ENCODE results near the gene DIAPH3. TPM values are rescaled to one million over a fixed set of nuclear protein-coding genes. Genes with fewer than 3 reads are reported as not detected.
"Not testable (repeated sequence)": the region's sequence is repeated elsewhere in the genome, so short reads cannot be mapped to it uniquely, and the experiment has no call there.

Gene DIAPH3
- total and polyA plus RNA-seq, 7 donors = 0.16 to 3.8 (median 1.1) TPM; not detected in 1

GRCh38 chr13:60210510-60211330 is 47.0 kb upstream of the DIAPH3 start:
- intact Hi-C loops (cut with DNase I) = no loop called here
- WGBS, 2 donors = 37 to 66% methylated on average over 4 of the region's 4 CpGs
- no peaks in the 10 kb centered on the region for H3K27me3 ChIP-seq
- no peak for TF ChIP-seq POLR2AphosphoS5 (IDR thresholded peaks at IDR 0.05)
- DNase-seq = no peak
- H3K36me3 ChIP-seq = no peaks in the 10 kb centered on the region
- no peak overlapping the region for H3K4me3 ChIP-seq
- no peak overlapping the region for H3K27ac ChIP-seq
- H3K4me1 ChIP-seq = no peaks in the 10 kb centered on the region
- H3K9me3 ChIP-seq = no peaks in the 10 kb centered on the region

- DNase-seq; H3K27me3 ChIP-seq; H3K4me3 ChIP-seq; H3K27ac ChIP-seq; intact Hi-C loops (cut with DNase I); H3K9me3 ChIP-seq; H3K4me1 ChIP-seq; H3K36me3 ChIP-seq: not testable (repeated sequence)
- 77 to 94% methylated on average over 10 of the region's 10 CpGs for WGBS, 2 donors
These were observed 41.8 kb upstream of the DIAPH3 start for GRCh38 chr13:60205499-60205898.

- Histone ChIP-seq H3K4me3 (no peak overlapping the region), H3K4me1 (no peaks in the 10 kb centered on the region), H3K36me3 (no peaks in the 10 kb centered on the region), H3K9me3 (no peaks in the 10 kb centered on the region), H3K27ac (no peak overlapping the region), H3K27me3 (no peaks in the 10 kb centered on the region)
- TF ChIP-seq POLR2A (IDR thresholded peaks at IDR 0.05) (no peak), CTCF (IDR thresholded peaks at IDR 0.05) (no peak), POLR2AphosphoS5 (IDR thresholded peaks at IDR 0.05) (no peak), EP300 (IDR thresholded peaks at IDR 0.05) (no peak)
- no peak for DNase-seq
- intact Hi-C loops (cut with DNase I) = no loop called here
These were observed 37.6 kb upstream of the DIAPH3 start for GRCh38 chr13:60201286-60201685.

- H3K27me3 ChIP-seq; H3K4me3 ChIP-seq; H3K27ac ChIP-seq; H3K9me3 ChIP-seq; DNase-seq; H3K36me3 ChIP-seq; intact Hi-C loops (cut with DNase I); H3K4me1 ChIP-seq: not testable (repeated sequence)
- 65 to 91% methylated on average over 2 of the region's 2 CpGs for whole genome bisulfite sequencing, 2 donors
These were observed 32.2 kb upstream of the DIAPH3 start for GRCh38 chr13:60195893-60196292.

GRCh38 chr13:60182907-60183306 is 19.2 kb upstream of the DIAPH3 start:
- intact Hi-C loops (cut with DNase I) = no loop called here
- H3K9me3 ChIP-seq = no peaks in the 10 kb centered on the region
- WGBS, 2 donors = 90 to 95% methylated on average over 1 of the region's 1 CpG
- DNase-seq = no peak
- no peak overlapping the region for H3K27ac ChIP-seq
- no peak for TF ChIP-seq POLR2A (IDR thresholded peaks at IDR 0.05)
- no peak for TF ChIP-seq EP300 (IDR thresholded peaks at IDR 0.05)
- TF ChIP-seq CTCF (IDR thresholded peaks at IDR 0.05) = no peak
- TF ChIP-seq POLR2AphosphoS5 (IDR thresholded peaks at IDR 0.05) = no peak
- no peaks in the 10 kb centered on the region for H3K27me3 ChIP-seq
- no peaks in the 10 kb centered on the region for H3K36me3 ChIP-seq
- no peaks in the 10 kb centered on the region for H3K4me1 ChIP-seq
- H3K4me3 ChIP-seq = no peak overlapping the region

- Histone ChIP-seq H3K36me3 (no peaks in the 10 kb centered on the region), H3K27ac (no peak overlapping the region), H3K9me3 (no peaks in the 10 kb centered on the region), H3K27me3 (no peaks in the 10 kb centered on the region), H3K4me3 (no peak overlapping the region), H3K4me1 (no peaks in the 10 kb centered on the region)
- WGBS, 2 donors = 87 to 93% methylated on average over 1 of the region's 1 CpG
- no peak for TF ChIP-seq CTCF (IDR thresholded peaks at IDR 0.05)
- TF ChIP-seq EP300 (IDR thresholded peaks at IDR 0.05) = no peak
- no peak for TF ChIP-seq POLR2A (IDR thresholded peaks at IDR 0.05)
- no peak for TF ChIP-seq POLR2AphosphoS5 (IDR thresholded peaks at IDR 0.05)
- intact Hi-C loops (cut with DNase I) = no loop called here
- DNase-seq = no peak
These were observed 14.6 kb upstream of the DIAPH3 start for GRCh38 chr13:60178327-60178726.

All from sigmoid colon (tissue), 7 donors.